Suppressor macrophage treated with lipopolysaccharide for 4 hours (primary cell): ENCODE measurements around the gene MFN2.
"Not testable (repeated sequence)": the region's sequence is repeated elsewhere in the genome, so short reads cannot be mapped to it uniquely, and the experiment has no call there.

Experiments
- DNase-seq: peaks from one replicate; pipeline ENCODE4 v3.0.0-alpha.2; 2020

MFN2 gene

DNA sequence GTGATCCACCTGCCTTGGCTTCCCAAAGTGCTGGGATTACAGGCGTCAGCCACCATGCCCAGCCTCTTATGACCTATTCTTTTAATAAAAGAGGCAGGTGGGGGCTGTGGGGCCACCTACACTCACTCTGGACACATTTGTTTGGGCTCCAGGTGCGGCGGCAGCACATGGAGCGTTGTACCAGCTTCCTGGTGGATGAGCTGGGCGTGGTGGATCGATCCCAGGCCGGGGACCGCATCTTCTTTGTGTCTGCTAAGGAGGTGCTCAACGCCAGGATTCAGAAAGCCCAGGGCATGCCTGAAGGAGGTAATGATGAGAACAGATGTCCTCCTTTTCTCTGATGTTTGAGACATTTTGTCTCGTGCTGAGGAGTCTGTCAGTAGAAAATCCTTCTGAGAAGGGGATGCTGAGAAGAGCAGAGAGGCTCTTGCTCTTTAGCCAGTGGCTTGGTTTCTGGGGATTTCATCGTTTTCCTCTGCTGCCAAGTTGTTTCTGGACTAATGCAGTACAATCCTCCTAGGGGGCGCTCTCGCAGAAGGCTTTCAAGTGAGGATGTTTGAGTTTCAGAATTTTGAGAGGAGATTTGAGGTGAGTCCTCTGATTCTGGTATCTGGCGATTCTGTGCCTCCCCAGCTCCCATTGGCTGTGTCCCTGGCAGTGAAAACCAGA is 21.1 kb downstream of the MFN2 start:
- DNase-seq, result peak; percentile 56

DNA sequence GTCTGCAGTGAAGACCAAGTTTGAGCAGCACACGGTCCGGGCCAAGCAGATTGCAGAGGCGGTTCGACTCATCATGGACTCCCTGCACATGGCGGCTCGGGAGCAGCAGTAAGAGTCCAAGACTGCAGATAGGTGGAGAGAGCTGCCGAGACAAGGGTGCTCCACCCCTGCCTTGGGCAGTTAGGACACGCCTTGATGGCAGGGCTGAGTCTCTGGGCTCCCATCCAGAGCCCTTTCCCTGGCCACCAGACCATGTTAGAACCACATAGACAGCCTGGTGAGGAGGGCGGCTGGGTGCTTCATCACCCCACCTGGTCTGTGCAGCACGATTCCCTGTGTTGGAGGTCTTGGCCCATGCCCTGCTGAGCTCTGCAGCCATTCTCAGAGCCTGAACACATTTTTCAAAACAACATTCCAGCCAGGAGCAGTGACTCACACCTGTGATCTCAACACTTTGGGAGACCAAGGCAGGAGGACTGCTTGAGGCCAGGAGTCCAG is 21.8 kb downstream of the MFN2 start:
- DNase-seq, result no peak

DNA sequence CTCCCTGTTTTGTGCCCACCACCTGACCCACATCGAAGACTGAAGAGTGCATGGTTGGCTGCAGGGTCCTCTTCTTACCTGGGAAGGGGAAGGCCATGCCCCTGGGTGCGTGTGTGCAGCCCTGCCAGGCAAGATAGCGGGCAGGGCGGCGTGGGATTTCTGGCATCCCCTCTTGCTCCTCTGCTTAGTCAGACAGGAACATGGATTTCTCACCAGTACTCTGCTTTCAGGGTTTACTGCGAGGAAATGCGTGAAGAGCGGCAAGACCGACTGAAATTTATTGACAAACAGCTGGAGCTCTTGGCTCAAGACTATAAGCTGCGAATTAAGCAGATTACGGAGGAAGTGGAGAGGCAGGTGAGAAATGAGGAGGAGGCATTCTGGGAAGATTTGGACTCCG is 23.5 kb downstream of the MFN2 start:
- DNase-seq, result no peak

DNA sequence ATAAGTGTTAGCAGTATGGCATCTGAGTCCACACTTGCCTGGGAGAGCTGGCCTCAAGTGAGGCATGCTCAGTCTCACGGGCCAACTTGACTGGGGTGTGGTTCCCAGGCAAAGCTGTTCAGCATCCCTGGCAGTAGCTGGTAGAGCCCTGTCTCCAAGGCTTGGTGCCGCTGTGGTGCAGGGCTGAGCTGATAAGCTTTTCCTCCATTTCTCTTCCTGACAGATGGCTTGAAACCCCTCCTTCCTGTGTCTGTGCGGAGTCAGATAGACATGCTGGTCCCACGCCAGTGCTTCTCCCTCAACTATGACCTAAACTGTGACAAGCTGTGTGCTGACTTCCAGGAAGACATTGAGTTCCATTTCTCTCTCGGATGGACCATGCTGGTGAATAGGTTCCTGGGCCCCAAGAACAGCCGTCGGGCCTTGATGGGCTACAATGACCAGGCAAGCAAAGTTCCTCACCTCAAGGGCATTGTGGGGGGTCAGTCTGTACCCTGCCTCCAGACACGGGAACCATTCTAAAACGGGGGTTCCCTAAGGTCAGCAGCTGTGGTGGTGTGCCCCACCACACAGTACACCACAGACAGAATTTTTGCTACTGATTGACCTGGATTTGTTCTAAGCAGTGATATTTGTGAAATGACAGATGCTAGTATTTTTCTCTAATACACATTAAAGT is 25.4 kb downstream of the MFN2 start:
- DNase-seq, result no peak

DNA sequence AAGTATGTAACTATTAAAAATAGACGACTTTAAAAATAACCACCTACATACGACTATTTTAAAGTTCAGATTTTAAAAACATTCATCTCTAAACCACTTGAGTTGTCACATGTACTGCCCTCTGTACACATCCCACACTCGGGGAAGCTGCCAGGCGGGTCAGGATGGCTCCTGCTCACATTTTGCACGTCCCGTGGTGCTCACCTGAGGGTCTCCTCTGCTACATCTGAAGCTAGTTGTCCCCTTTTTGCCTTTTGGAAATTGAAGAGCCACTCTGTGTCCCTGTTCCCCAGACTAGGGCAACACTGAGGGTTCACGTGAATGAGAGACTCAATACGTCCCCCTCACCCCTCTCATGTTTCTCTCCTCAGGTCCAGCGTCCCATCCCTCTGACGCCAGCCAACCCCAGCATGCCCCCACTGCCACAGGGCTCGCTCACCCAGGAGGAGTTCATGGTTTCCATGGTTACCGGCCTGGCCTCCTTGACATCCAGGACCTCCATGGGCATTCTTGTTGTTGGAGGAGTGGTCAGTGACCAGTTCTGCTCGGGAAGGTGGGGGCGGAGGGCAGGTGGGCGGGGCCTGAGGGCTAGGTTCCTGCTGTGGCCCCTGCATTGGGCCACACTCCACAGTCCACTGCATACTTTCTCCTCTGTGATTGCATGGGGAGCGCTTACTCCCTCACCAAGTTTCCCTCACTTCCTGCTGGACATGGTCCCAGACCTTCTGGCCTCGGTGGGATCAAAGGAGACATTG is 26.1 kb downstream of the MFN2 start:
- DNase-seq, result no peak

DNA sequence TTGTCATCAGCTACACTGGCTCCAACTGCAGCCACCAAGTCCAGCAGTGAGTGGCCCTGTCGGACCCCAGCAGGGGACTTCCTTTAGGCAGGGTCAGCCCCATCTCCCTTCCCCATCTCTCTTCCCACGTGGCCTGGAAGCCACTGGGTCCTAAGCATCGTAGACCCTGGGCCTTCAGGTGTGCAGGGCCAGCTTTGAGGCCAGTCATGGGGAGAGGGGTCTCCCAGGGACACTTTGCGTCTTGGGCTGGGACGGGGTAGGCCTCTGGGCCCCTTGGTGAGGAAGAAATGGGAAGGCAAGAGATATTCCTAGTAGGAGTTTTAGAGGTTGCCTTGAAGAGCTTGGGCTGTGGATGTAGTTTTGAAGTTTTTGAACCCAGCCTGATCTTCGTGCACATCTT is 27.0 kb downstream of the MFN2 start:
- DNase-seq, result no peak

DNA sequence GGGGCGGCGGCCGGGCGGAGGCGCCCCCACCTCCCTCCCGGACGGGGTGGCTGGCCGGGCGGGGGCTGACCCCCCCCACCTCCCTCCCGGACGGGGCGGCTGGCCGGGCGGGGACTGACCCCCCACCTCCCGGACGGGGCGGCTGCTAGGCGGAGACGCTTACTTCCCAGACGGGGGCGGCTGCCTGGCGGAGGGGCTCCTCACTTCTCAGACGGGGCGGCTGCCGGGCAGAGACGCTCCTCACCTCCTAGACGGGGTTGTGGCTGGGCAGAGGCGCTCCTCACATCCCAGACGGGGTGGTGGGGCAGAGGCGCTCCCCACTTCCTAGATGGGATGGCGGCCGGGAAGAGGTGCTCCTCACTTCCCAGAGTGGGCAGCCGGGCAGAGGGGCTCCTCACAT is 28.1 kb downstream of the MFN2 start:
- DNase-seq, result not testable (repeated sequence)

DNA sequence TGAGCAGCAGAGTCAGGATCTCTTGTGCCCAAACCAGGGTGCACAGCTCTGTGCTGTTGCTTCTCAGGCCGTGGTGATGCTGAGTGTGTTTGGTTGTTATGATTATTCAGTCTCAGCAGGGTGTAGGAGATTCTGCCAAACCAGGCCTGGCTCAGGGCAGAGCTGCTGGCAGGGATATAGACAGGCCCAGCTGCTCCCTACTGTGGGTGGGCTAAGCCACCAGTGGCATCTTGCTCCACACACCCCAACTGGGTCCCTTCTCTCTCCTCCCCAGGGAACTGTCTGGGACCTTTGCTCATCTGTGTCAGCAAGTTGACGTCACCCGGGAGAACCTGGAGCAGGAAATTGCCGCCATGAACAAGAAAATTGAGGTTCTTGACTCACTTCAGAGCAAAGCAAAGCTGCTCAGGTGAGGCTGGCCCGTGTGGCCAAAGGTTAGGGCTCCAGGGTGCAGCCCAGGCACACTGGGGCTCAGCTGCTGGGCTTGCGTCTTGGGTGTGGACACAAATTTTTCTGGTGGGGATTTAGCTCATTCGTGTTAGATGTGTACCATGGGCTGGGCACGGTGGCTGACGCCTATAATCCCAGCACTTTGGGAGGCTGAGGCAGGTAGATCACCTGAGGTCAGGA is 29.2 kb downstream of the MFN2 start:
- no peak for DNase-seq

DNA sequence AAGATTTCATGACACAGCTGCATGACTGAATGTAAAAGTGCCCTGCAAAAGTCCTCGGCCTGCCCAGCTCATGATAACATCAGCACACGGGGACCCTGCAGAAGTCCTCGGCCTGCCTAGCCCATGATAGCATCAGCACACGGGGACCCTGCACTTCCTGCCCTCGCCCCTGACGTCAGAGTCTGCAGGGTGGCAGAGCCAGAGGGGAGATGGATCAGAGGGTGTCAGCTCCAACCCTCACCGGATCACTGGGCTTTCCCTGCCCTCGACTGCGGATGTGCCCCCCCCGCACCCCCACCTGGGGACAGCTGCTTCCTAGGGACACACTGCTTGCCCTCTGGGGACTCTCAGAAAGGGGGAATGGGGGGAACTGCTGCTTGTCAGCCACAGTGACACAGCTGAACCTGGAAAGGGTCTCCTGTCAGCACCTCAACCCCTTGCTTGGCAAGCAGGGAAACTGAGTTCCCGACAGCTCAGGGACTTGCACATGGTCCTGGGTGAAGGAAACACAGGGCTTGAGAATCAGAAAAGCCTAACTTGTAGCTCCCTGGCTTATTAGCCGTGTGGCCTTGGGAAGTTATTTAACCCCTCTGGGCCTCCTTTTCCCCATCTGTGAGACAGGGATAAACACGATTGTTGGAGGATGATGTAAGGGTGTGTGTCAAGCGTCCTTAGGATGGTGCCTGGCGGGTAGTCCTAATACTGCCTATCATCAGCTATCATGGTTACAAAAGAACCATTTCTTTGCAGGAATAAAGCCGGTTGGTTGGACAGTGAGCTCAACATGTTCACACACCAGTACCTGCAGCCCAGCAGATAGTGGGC is 30.7 kb downstream of the MFN2 start:
- no peak for DNase-seq

DNA sequence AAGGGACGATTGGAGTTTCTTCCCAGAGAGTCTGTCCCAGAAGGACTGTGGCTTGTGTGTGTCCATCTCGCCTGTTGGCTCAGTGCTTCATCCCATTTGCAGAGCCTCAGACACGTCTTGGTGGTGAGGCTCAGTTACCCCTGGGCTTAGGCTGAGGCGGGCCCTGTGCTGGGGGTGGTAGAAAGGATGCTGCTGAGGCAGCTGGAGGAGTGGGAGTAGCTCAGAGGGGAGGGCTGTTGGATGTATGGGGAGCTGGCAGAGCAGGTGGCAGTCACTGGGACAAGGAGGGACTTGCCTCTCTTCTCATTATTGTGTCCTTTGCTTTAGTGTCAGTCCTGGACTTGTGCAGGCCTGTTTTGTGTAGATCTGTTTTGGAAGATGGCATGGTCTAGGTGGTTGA is 31.8 kb downstream of the MFN2 start:
- DNase-seq, result no peak

DNA sequence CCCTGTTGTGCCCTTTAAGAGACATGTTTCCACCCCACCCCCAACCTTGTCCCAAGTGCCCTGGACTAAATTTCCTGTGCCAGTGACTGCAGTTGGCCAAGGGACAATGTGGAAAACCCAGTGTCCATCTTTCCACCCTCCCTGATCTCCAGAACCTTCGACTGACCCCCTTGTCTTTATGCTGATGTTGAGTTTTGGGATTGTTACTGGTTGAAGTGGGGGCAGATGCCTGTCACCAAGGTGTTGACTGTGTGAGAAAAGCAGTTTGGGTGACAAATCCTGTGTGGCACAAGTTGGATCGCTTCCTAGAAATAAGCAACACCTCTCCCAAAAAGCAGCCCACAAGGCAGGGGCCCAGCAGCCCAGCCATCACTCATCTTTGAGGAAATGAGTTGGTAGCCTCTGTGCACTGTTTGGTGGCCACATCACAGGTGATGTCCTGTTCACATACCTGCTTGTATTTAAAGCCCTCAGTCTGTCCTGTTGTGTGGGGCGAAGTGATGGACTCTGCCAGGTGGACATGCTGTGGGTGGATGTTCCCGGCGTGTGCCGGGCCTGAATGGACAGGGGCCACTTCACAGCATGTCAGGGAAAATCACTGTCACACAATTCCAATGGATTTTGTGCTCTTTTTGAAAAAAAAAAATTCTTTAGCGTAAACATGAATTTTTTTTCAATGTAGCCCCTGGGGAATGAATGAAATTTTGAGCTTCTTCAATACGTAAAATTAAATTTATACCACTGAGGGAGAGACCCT is 32.5 kb downstream of the MFN2 start:
- DNase-seq, result no peak

DNA sequence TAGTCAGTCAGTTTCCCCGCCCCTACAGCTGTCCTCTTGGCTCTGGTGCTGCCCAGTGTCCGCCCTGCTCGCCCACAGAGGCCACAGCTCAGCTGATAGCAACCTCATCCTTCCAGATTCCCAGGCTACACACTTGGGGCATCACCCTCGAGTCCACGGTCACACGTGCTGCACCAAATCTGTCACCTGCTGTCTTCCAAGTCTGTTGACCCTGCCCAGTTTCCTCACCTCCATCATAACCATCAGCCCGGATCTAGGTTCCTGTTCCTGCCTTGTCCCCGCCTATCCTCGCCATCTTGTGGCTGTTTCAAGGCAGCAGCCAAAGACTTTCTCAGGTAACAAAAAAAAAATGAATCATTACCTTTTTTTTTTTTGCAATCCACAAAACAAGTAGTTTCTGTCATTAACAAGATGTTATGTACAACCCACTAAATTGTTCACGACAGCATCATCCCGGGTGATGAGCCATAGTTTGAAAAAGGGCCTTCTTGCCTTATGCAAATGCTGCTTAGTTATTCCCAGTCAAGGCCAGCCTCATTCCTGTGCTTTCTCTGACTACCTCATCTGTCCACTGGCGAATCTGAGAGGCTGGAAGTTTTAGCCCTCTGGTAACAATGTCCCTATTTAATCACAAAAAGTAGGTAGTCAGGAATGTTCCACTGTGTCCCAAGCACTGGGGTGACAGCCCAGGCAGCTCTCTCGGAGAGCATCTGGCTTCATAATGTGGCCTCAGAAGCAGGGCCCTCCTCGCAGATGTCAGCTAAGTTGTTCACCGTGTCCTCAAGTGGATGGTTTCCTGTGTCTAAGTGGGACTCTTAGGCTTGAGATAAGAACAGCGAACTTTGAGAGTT is 34.1 kb downstream of the MFN2 start:
- no peak for DNase-seq

DNA sequence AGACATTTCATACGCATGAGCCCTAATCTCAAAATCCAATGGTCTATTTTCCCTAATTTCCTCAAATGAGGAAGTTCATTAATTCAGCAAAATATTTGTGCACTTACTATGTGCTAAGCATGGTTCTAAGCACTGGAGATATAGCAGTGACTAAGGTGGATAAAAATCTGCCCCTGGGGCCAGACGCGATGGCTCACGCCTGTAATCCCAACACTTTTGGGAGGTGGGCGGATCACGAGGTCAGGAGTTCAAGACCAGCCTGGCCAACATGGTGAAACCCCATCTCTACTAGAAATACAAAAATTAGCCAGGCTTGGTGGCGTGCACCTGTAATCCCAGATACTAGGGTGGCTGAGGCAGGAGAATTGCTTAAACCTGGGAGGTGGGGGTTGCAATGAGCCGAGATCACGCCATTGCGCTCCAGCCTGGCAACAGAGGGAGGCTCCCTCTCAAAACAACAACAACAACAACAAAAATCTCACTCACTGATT is 34.8 kb downstream of the MFN2 start:
- no peak for DNase-seq

DNA sequence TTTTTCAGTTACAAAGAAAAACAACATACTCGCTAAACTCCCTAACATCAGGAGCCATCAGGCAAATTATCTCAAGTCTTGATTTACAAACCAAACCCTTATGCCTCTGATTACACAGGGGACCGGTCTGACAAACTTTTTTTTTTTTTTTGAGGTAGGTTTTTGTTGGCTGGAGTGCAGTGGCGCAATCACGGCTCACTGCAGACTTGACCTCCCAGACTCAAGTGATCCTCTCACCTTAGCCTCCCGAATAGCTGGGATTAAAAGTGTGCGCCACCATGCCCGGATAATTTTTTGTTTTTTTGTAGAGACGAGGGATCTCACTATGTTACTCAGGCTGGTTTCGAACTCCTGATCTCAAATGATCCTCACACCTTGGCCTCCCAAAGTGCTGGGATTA is 35.3 kb downstream of the MFN2 start:
- no peak for DNase-seq

DNA sequence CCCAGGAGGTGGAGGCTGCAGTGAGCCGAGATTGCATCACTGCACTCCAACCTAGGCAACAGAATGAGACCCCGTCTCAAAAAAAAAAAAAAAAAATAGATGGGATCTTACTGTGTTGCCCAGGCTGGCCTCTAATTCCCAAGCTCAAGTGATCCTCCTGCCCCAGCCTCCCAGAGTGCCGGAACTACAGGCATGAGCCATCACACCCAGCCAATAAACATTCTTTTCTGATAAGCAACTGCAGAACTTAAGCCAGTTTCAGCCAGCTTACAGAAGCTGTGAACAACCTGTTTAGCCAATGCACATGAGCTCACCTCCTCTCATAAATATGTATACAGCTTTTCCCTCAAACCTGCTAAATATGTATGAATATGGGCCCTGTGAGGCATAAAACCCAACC is 35.9 kb downstream of the MFN2 start:
- DNase-seq, result no peak

DNA sequence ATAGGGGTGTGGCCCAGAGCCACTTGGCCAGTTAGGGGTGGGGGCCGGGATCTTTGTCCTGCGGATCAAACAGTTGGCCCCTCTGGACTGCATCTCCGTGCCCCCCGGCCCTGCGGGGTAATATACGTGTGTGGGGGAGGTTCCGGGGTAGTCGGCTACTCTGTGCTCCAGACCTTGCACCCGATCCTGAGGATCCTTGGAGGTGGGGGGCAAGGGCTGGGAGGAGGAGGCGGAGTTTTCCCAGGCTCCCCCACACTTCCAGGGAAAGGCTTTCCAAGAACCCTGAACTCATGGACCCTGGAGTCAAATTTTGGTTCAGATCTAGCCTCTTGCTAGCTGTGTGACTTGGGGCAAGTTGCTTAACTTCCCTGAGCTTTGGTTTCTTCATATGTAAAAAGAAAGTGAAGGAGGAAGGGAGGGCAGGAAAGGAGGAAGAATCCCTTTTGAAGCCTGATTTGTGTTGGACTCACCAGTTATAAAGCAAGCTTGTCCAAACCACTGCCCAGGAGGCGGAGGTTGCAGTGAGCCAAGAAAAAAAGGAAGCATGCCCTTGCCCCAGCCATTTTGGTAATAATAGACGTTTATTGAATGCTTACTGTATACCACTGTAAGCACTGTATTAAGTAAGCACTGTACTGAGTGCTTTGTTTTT is 39.7 kb downstream of the MFN2 start:
- peak; percentile 90 for DNase-seq

DNA sequence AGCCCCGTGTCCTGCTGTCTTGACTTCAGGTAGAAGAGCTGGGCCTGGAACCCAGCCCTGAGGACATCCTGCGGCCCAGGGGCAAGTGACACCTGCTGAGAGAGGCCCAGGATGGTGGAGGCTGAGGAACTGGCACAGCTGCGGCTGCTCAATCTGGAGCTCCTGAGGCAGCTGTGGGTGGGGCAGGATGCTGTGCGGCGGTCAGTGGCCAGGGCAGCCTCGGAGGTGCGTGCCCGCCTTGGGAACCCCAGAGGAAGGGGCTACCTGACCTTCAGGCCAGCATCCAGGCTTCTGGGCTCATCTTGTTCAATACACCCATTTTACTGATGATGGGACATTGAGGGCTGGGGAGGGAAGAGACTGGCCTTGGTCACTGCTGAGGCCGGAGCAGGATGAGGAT is 41.4 kb downstream of the MFN2 start:
- no peak for DNase-seq

DNA sequence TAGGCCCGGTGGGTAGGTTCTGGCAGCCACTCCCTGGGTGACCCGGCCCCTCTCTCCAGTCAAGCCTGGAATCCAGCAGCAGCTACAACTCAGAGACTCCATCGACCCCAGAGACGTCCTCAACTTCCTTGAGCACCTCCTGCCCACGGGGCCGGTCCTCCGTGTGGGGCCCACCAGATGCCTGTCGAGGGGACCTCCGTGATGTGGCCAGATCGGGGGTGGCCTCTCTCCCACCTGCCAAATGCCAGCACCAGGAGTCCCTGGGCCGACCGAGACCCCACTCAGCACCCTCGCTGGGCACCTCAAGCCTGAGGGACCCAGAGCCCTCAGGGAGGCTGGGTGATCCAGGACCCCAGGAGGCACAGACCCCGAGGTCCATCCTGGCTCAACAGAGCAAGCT is 41.8 kb downstream of the MFN2 start:
- no peak for DNase-seq

DNA sequence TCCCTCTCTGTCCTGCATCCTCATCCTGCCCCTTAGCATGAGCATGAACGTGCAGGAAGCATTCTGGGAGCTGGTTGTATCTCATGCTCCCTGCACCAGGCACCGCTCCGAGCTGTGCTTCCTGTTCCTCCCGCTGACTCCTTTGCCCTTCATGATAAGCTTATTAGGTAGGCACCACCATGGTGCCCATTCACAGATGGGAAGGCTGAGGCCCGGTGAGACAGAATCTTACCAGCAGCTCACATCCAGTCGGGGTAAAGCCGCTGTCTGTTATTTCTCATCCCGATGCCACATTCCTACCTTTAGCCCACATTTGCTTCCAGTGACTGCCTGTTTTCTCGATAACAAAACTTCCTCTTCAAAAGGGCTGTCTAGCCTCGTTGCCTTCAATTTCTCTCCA is 46.3 kb downstream of the MFN2 start:
- DNase-seq, result no peak

DNA sequence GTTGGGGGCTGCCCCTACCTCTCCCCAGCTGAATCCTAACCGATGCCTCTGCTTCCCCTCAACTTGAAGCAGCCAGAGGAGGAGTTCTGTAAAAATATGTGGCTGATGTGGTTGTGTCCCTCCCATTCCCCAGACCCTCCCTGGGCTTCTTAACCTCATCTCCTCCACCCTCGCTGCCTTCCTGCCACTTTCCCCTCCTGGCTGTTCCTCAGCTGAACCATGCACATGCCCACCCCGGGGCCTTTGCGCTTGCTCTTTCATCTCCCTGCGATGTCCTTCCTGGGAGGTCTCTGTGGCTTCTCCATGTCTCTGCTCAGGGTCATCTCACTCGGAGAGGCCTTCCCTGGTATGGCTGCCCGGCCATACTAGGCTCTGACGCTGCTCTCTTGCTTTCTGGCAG is 48.0 kb downstream of the MFN2 start:
- DNase-seq, result no peak
